Endothelial cell of umbilical vein (primary cell): ENCODE results near the gene CCDC85B. TPM values are rescaled to one million over a fixed set of nuclear protein-coding genes. Genes with fewer than 3 reads are reported as not detected.
A peak's percentile ranks its signal among the peaks of the same experiment; 100 is the strongest.

Experiments
- BruUV-seq: library from RNA; stranded (reverse); fragments of 400-500 nt; replicated peaks from 2 replicates; lab custom pipeline; 2021; lab: Mats Ljungman, UMichigan
- CTCF ChIA-PET: fragments of 300-600, 350-600 bp; sonication (Branson Sonifier 250); formaldehyde crosslinking; loops from one replicate; lab custom pipeline; 2021; ENCODE audit warnings: antibody characterized with exemption, inconsistent platforms; lab: Charles Lee
- POLR2A ChIA-PET: fragments of 300-600, 350-600 bp; sonication (Branson Sonifier 250); formaldehyde crosslinking; loops from one replicate; lab custom pipeline; 2021; ENCODE audit warnings: antibody characterized with exemption, inconsistent platforms; lab: Charles Lee
- DNase-seq: peaks from one replicate; pipeline ENCODE4 v3.0.0-alpha.2; 2011; ENCODE audit warnings: low read depth, low spot score
- FAIRE-seq: peaks from 2 replicates; lab custom pipeline; 2011; peaks lifted over from hg19 to GRCh38; lab: Jason Lieb, UNC
- H2AFZ ChIP-seq: 2 replicates; pipeline ENCODE4 v1.6.0; 2012; ENCODE audit warnings: low read depth, low read length, control low read depth, inconsistent platforms
- H3K27ac ChIP-seq: 2 replicates; pipeline ENCODE4 v1.5.1; 2011; ENCODE audit warnings: low read depth, mild to moderate bottlenecking, control low read depth, low read length, moderate library complexity; ENCODE audit not compliant: insufficient read depth
- H3K27me3 ChIP-seq, 2 experiments: 2 replicates each; pipeline versions ENCODE4 v1.6.0 to v1.6.1; 2011; ENCODE audit warnings: low read length in 2 of 2, mixed read lengths in 1 of 2; ENCODE audit not compliant: control insufficient read depth in 2 of 2, insufficient read depth in 2 of 2
- H3K36me3 ChIP-seq, 2 experiments: 2 replicates in 1 of 2; 3 replicates in 1 of 2; pipeline ENCODE4 v1.5.1; 2011; ENCODE audit warnings: low read length in 2 of 2, mild to moderate bottlenecking in 1 of 2, moderate library complexity in 1 of 2; ENCODE audit not compliant: control insufficient read depth in 2 of 2, insufficient read depth in 2 of 2; ENCODE audit errors: extremely low read depth in 1 of 2
- H3K4me1 ChIP-seq: 3 replicates; pipeline ENCODE4 v1.5.1; 2011; ENCODE audit warnings: mild to moderate bottlenecking, low read length; ENCODE audit not compliant: control insufficient read depth, insufficient read depth; ENCODE audit errors: extremely low read depth
- H3K4me2 ChIP-seq: 2 replicates; pipeline ENCODE4 v1.6.1; 2011; ENCODE audit warnings: low read length, control low read depth, mixed read lengths; ENCODE audit not compliant: insufficient read depth
- H3K4me3 ChIP-seq, 3 experiments: fragments of 200-600 bp in 1 of 3; sonication (generic), shearing (Covaris generic) in 1 of 3; replicated peaks in 1 of 3; 2 replicates each; pipeline ENCODE4 v1.5.1; 2011 to 2016; ENCODE audit warnings: control low read depth in 3 of 3, low read length in 3 of 3, mild to moderate bottlenecking in 2 of 3, inconsistent platforms in 1 of 3, low read depth in 1 of 3, moderate library complexity in 1 of 3; ENCODE audit not compliant: insufficient read depth in 1 of 3
- H3K79me2 ChIP-seq: 2 replicates; pipeline ENCODE4 v1.6.0; 2012; ENCODE audit warnings: low read length, inconsistent platforms; ENCODE audit not compliant: control insufficient read depth, insufficient read depth
- H3K9ac ChIP-seq: replicated peaks from 2 replicates; pipeline ENCODE3; 2011; ENCODE audit warnings: low read length, control low read depth; ENCODE audit not compliant: insufficient read depth; ENCODE audit errors: extremely low read depth
- H3K9me1 ChIP-seq: replicated peaks from 3 replicates; pipeline ENCODE4 v1.6.0; 2011; ENCODE audit warnings: mild to moderate bottlenecking, low read length; ENCODE audit not compliant: control insufficient read depth, insufficient read depth; ENCODE audit errors: extremely low read depth
- H3K9me3 ChIP-seq: replicated peaks from 2 replicates; pipeline ENCODE4 v1.5.1; 2012; ENCODE audit warnings: low read length, inconsistent platforms; ENCODE audit not compliant: control insufficient read depth, insufficient read depth
- H4K20me1 ChIP-seq: replicated peaks from 2 replicates; pipeline ENCODE3; 2011; ENCODE audit warnings: mild to moderate bottlenecking, low read length; ENCODE audit not compliant: control insufficient read depth, insufficient read depth; ENCODE audit errors: extremely low read depth
- CTCF ChIP-seq, 2 donors: IDR thresholded peaks; 1 replicate in 1 of 2; 2 replicates in 1 of 2; pipeline ENCODE4 v1.5.1; 2011; ENCODE audit warnings: low read length in 2 of 2, mild to moderate bottlenecking in 2 of 2, moderate library complexity in 2 of 2, control low read depth in 1 of 2, inconsistent platforms in 1 of 2, low read depth in 1 of 2; ENCODE audit not compliant: insufficient read depth in 1 of 2; ENCODE audit errors: extremely low read depth in 1 of 2
- EZH2 ChIP-seq: IDR thresholded peaks from 2 replicates; pipeline ENCODE4 v1.6.1; 2012; ENCODE audit warnings: borderline replicate concordance, low read depth, mild to moderate bottlenecking, moderate library complexity, low read length, inconsistent platforms; ENCODE audit not compliant: severe bottlenecking
- FOS ChIP-seq: IDR thresholded peaks from 2 replicates; pipeline ENCODE4 v1.6.1; 2011; ENCODE audit warnings: mild to moderate bottlenecking, low read length, moderate library complexity, borderline replicate concordance; ENCODE audit not compliant: insufficient read depth
- GATA2 ChIP-seq: IDR thresholded peaks from 2 replicates; pipeline ENCODE4 v1.7.0; 2011; ENCODE audit warnings: low read depth, mild to moderate bottlenecking, moderate library complexity, mixed read lengths, low read length; ENCODE audit not compliant: insufficient read length, insufficient read depth
- JUN ChIP-seq: IDR thresholded peaks from 2 replicates; pipeline ENCODE4 v1.6.1; 2011; ENCODE audit warnings: borderline replicate concordance, low read depth; ENCODE audit not compliant: insufficient read length, insufficient read depth
- MYC ChIP-seq: IDR thresholded peaks from one replicate; pipeline ENCODE4 v1.6.1; 2011; ENCODE audit warnings: mild to moderate bottlenecking, low read depth, low read length
- POLR2A ChIP-seq: IDR thresholded peaks from 2 replicates; pipeline ENCODE4 v1.6.1; 2012; ENCODE audit warnings: low read depth, mild to moderate bottlenecking, control low read depth, low read length
- POLR2AphosphoS5 ChIP-seq: IDR thresholded peaks from 2 replicates; pipeline ENCODE4 v1.6.1; 2012; ENCODE audit warnings: low read depth, mild to moderate bottlenecking, control low read depth, low read length, moderate library complexity; ENCODE audit not compliant: insufficient read depth
- dilution Hi-C: fragments of 300-500 bp; cut with MboI; formaldehyde crosslinking; loops from one replicate; pipeline ENCODE4 v1.15.0; 2019; ENCODE audit warnings: low sequenced_read_pairs; ENCODE audit not compliant: extremely low pct_ligation_motif_present
- intact Hi-C: fragments of 100-400 bp; cut with micrococcal nuclease; formaldehyde crosslinking; loops from one replicate; pipeline ENCODE4 v1.10.0; 2022
- polyA plus RNA-seq, 4 experiments: library from polyadenylated mRNA; depleted of rRNA in 3 of 4; stranded (reverse) in 3 of 4; unstranded in 1 of 4; fragments of >200 nt; gene quantifications; 2 replicates each; pipeline versions ENCODE4 v1.2.1 to v1.2.3, GENCODE V29; 2011 to 2012; ENCODE audit warnings: missing spikeins in 1 of 4
- total RNA-seq: library from RNA; stranded (reverse); gene quantifications from 2 replicates; pipeline ENCODE4 v1.2.3, GENCODE V29; 2021
- TF ChIP-seq, protein P1 (sequence below): IDR thresholded peaks from 2 replicates; pipeline ENCODE4 v1.6.1; 2011; ENCODE audit not compliant: insufficient read depth, insufficient read length

The CCDC85B gene
- total and polyA plus RNA-seq, 2 donors (not counting 3 experiments of a cell fraction or from before 2014, with no cell fraction given), result 105 to 107 TPM

DNA sequence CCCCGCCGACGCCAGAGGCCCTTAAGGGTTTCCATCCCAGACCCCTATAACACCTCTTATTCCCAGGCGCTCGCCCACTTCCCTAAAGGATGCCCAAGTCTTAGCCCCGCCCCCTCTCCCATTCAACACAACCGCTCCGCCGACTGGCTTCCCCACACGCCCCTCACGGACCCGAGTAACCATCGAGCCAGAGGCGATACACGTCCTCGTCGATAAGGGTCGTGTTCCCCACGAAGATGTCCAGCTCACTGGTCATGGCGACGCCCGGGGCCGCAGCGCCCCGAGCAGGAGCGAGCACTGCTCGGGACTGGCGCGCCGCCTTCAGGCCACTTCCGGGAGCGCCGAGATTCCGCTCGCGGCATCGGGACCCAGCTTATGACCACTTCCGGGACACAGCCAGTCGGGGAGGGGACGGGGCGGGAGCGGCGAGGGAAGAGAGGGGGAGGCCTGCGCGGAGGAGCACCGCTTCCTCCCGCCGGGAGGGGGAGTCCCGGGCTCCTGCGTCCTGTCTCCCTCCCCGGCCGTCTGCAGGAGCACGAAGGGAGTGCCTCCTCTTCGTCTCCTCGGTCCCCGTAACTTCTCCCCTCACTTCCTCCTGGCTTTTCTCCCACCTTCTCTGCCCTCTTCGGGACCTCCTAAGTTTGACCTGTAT, 2.2 kb upstream of the CCDC85B start, which contains the start of gene FIBP:
TSS of gene FIBP (minus strand) at position 309 of the 652 bp plus-strand sequence. CDS start at position 256, 53 bp downstream.
- H3K9ac ChIP-seq, result peak within 1 kb of the TSS; percentile 71
- H3K9me3 ChIP-seq, result no peaks in the 10 kb centered on the region
- BruUV-seq, result no TSS peak
- H3K79me2 ChIP-seq, result peaks cover 37% of the 10 kb centered on the region
- no peaks in the 10 kb centered on the region for H4K20me1 ChIP-seq
- H2AFZ ChIP-seq, result peak within 1 kb of the TSS; percentile 40
- H3K4me1 ChIP-seq, result peaks cover 43% of the 10 kb centered on the region
- CTCF ChIA-PET, result interaction anchor here (0.6 to 6.7 kb wide), 45 partner anchors 9 to 1116 kb away, joined by 3 to 75 read pairs (median 5); partner anchors contain the start of genes AP5B1, BANF1, C11orf68 and CFL1
- H3K27ac ChIP-seq, result peak within 1 kb of the TSS; percentile 99
- dilution Hi-C loops, result no loop called here
- H3K27me3 ChIP-seq, result no peaks in the 10 kb centered on the region
- H3K36me3 ChIP-seq, result peaks cover 4 to 19% of the 10 kb centered on the region in 2 experiments
- FAIRE-seq (peak; percentile 98), DNase-seq (peak; percentile 97)
- H3K9me1 ChIP-seq, result no peaks in the 10 kb centered on the region
- POLR2A ChIA-PET, result interaction anchor here (0.6 to 6.7 kb wide), 8 partner anchors 10 to 193 kb away, joined by 3 to 67 read pairs (median 4); partner anchors contain the start of genes CFL1, FOSL1 and MUS81
- H3K4me2 ChIP-seq, result peak within 1 kb of the TSS; percentile 62
- intact Hi-C loops, result loop anchor here (1.0 to 5.0 kb wide), 7 partner anchors 15 to 177 kb away; partner anchors contain the start of genes C11orf68, DRAP1, EFEMP2 and MUS81
- peak; percentile 99 for TF ChIP-seq POLR2A
- TF ChIP-seq, protein P1, sequence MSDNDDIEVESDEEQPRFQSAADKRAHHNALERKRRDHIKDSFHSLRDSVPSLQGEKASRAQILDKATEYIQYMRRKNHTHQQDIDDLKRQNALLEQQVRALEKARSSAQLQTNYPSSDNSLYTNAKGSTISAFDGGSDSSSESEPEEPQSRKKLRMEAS, result no peak
- peak; percentile 99 for TF ChIP-seq POLR2AphosphoS5
- TF ChIP-seq CTCF (IDR thresholded peaks at IDR 0.05; ENCODE audit: extremely low read depth in 1 of 2, insufficient read depth in 1 of 2, low read depth in 1 of 2, low read length in 2 of 2), result peak; percentile 80 to 91
- TF ChIP-seq EZH2, result no peak
- no peak for TF ChIP-seq JUN
- TF ChIP-seq GATA2, result no peak
- no peak for TF ChIP-seq FOS
- TF ChIP-seq MYC, result no peak
- H3K4me3 ChIP-seq, result peak within 1 kb of the TSS; percentile 34 to 66 (median 64)
